Measurements from ENCODE around the gene C5. TPM values are rescaled to one million over a fixed set of nuclear protein-coding genes. Genes with fewer than 3 reads are reported as not detected.

C5 gene
- 3.9 and 5.7 TPM in 2 replicates for total RNA-seq

GRCh38 chr9:121050128-121050988, at the start of gene C5:
TSS of gene C5 (minus strand) at chr9:121050275. CDS start at chr9:121050246, 29 bp downstream.

DNA sequence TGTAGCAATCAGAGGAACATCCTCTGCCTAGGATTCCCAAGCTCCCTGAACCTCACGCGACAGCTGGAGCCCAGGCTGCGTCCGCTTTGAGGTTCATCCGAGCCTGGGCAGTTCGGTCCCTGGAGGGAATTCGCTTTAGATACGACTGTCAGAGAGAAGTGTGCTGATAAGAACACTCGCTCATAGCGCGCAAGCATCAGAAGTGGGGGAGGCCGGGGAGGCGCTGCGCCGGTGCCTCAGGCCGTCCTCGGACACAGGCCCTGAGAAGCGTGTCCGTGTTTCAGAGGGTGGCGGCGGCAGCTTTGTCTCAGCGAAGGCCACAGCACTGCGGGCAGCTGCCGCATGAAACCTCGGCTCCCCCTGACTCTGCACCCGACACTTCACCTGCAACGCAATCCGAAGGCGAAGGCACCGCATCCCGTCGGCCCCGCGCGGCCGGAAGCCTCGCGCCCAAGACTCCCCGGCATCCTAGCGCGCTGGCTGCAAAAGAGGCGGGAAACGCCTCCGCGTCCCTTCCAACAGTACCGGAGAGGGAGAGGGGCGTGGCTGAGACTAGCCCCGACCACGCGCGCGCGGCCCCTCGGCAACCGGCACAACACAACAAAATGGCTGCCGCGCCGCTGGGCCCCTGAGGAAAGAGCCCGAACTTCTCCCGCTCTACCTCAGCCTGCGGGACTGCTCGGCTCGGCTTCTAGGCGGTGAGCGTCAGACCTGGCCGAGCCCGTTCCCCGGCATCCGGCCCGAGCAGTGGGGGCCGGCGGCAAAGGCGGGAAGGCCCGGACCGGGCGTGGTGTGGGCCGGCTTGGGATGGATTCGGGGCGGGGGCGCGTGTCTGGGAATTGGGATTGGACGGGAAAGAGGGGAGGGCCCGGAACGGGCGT, 24.5 kb upstream of the C5 start, which contains the start of gene CNTRL:
Gene CNTRL (plus strand): TSS at position 586 of the 881 bp plus-strand sequence. CDS start 13,372 bp downstream, outside the sequence.

DNA sequence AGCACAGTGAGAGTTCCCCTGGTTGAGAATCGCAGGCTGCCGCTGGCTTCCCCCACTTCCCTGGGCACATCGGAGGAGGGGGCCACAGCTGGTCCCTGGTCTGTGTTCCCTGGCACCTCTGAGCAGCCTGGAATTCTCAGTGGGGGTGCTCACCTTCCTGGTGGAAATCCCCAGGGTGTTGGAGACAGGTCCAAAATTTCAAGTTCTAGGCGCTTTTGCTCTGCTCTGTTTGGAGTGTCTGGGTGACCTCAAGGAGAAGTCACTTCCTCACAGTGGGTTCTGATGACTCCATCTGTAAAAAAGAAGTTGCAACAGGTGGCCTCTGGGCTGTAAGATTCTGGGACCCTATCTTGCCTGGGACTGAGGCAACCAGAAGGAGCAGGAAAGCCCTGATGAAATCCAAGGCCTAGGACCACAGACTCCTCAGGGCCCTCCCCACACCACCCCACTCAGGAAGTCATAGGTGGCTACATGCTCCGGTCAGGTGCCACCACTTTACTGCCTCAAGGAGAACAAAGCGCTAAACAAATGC, 123.6 kb downstream of the C5 start, which contains the start of gene TRAF1:
Gene TRAF1 (minus strand): TSS at position 400 of the 532 bp plus-strand sequence. CDS start 721 bp downstream, outside the sequence.

Other genes starting within 250 kb of the C5 start
- gene PSMD5, start 207.4 kb downstream of the C5 start, total RNA-seq = 14.1 and 21.8 TPM in 2 replicates
- gene PHF19, start 173.1 kb downstream of the C5 start, total RNA-seq = 15.9 and 17.3 TPM in 2 replicates
- gene TRAF1, start 123.5 kb downstream of the C5 start, total RNA-seq = 2.4 and 3.8 TPM in 2 replicates
- gene CNTRL, start 24.7 kb upstream of the C5 start, total RNA-seq = 5.2 and 6.5 TPM in 2 replicates
- gene RAB14, start 151.6 kb upstream of the C5 start, total RNA-seq = 10.0 and 20.5 TPM in 2 replicates
- 629 and 992 TPM in 2 replicates for gene GSN, start 217.9 kb upstream of the C5 start, total RNA-seq